Measurements from ENCODE around the gene RALGAPA2.

RALGAPA2 gene

DNA sequence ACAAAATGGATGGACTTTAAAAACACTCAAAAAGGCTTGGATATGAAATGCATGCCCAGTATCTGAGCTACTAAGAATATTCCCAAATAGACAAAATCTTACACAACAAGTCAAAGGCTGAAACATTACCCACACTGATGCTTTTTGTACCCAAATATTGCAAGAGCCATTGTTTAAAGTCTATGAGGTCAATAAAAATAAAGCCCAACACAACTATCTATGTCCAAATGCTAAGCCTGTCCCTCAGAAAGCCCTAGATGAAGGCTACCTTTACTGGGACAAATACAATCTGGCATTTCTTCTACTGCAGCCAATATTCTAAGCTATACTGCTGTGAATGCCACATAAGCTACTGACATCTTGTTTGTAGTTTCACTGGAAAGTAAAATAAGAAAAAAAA lies 54.3 kb downstream of the RALGAPA2 start:
- Histone ChIP-seq H3K9ac (ENCODE audit: low read length) (no peak overlapping the region), H3K79me2 (ENCODE audit: insufficient read depth, low read length) (no peaks in the 10 kb centered on the region), H3K4me2 (ENCODE audit: low read length) (no peak overlapping the region), H3K27me3 (ENCODE audit: insufficient read depth, low read length) (no peaks in the 10 kb centered on the region), H3K27ac (ENCODE audit: low read depth, low read length, poor library complexity, severe bottlenecking) (no peak overlapping the region), H2AFZ (ENCODE audit: low read length) (no peak overlapping the region), H3K4me3 (ENCODE audit: low read depth, low read length, poor library complexity, severe bottlenecking) (no peak overlapping the region), H3K36me3 (ENCODE audit: insufficient read depth, low read length) (no peaks in the 10 kb centered on the region), H3F3A (ENCODE audit: insufficient read depth, low read length) (no peaks in the 10 kb centered on the region), H3K9me3 (ENCODE audit: low read length) (no peaks in the 10 kb centered on the region), H3K4me1 (ENCODE audit: insufficient read depth, low read length, severe bottlenecking) (no peaks in the 10 kb centered on the region), H4K20me1 (ENCODE audit: insufficient read depth, low read length) (no peaks in the 10 kb centered on the region), H3K9me2 (ENCODE audit: low read depth, low read length) (no peaks in the 10 kb centered on the region)
- TF ChIP-seq EZH2 (IDR thresholded peaks at IDR 0.05; ENCODE audit: borderline replicate concordance, low read length) = no peak
- TF ChIP-seq CTCF (IDR thresholded peaks at IDR 0.05; ENCODE audit: low read length) = no peak

GRCh38 chr20:20657092-20657491 lies 55.4 kb downstream of the RALGAPA2 start:
- Histone ChIP-seq H2AFZ (ENCODE audit: low read length) (no peak overlapping the region), H3K36me3 (ENCODE audit: insufficient read depth, low read length) (no peaks in the 10 kb centered on the region), H3K4me1 (ENCODE audit: insufficient read depth, low read length, severe bottlenecking) (no peaks in the 10 kb centered on the region), H3F3A (ENCODE audit: insufficient read depth, low read length) (no peaks in the 10 kb centered on the region), H4K20me1 (ENCODE audit: insufficient read depth, low read length) (no peaks in the 10 kb centered on the region), H3K9me3 (ENCODE audit: low read length) (no peaks in the 10 kb centered on the region), H3K4me2 (ENCODE audit: low read length) (no peak overlapping the region), H3K27me3 (ENCODE audit: insufficient read depth, low read length) (no peaks in the 10 kb centered on the region), H3K79me2 (ENCODE audit: insufficient read depth, low read length) (no peaks in the 10 kb centered on the region), H3K9me2 (ENCODE audit: low read depth, low read length) (no peaks in the 10 kb centered on the region), H3K9ac (ENCODE audit: low read length) (no peak overlapping the region), H3K27ac (ENCODE audit: low read depth, low read length, poor library complexity, severe bottlenecking) (no peak overlapping the region), H3K4me3 (ENCODE audit: low read depth, low read length, poor library complexity, severe bottlenecking) (no peak overlapping the region)
- TF ChIP-seq CTCF (IDR thresholded peaks at IDR 0.05; ENCODE audit: low read length) (no peak), EZH2 (IDR thresholded peaks at IDR 0.05; ENCODE audit: borderline replicate concordance, low read length) (no peak)

GRCh38 chr20:20655883-20656282 lies 56.6 kb downstream of the RALGAPA2 start:
- no peak overlapping the region for H2AFZ ChIP-seq (ENCODE audit: low read length)
- H3K4me1 ChIP-seq (ENCODE audit: insufficient read depth, low read length, severe bottlenecking) = no peaks in the 10 kb centered on the region
- H3K36me3 ChIP-seq (ENCODE audit: insufficient read depth, low read length) = no peaks in the 10 kb centered on the region
- H3K4me2 ChIP-seq (ENCODE audit: low read length) = no peak overlapping the region
- no peaks in the 10 kb centered on the region for H3F3A ChIP-seq (ENCODE audit: insufficient read depth, low read length)
- H3K27ac ChIP-seq (ENCODE audit: low read depth, low read length, poor library complexity, severe bottlenecking) = no peak overlapping the region
- H3K9me3 ChIP-seq (ENCODE audit: low read length) = no peaks in the 10 kb centered on the region
- H3K79me2 ChIP-seq (ENCODE audit: insufficient read depth, low read length) = no peaks in the 10 kb centered on the region
- H3K9me2 ChIP-seq (ENCODE audit: low read depth, low read length) = no peaks in the 10 kb centered on the region
- no peaks in the 10 kb centered on the region for H3K27me3 ChIP-seq (ENCODE audit: insufficient read depth, low read length)
- TF ChIP-seq CTCF (IDR thresholded peaks at IDR 0.05; ENCODE audit: low read length) (no peak), EZH2 (IDR thresholded peaks at IDR 0.05; ENCODE audit: borderline replicate concordance, low read length) (no peak)
- no peak overlapping the region for H3K9ac ChIP-seq (ENCODE audit: low read length)
- H3K4me3 ChIP-seq (ENCODE audit: low read depth, low read length, poor library complexity, severe bottlenecking) = no peak overlapping the region
- no peaks in the 10 kb centered on the region for H4K20me1 ChIP-seq (ENCODE audit: insufficient read depth, low read length)

Measured in OCI-LY1 (cell line).